SK-N-SH treated with all-trans-retinoic acid at 6 μM for 48 hours (cell line): Measurements from ENCODE around the gene CBX8.
A peak's percentile ranks its signal among the peaks of the same experiment; 100 is the strongest.

ENCODE experiments used
- ATAC-seq: fragments of 200-7000 bp; cut with Tn5 transposase; 3 replicates; pipeline ENCODE4 v1.9.1; 2020; ENCODE audit warnings: mild to moderate bottlenecking, moderate library complexity
- ARNTL ChIP-seq: fragments of 450-650 bp; formaldehyde crosslinking; IDR thresholded peaks from 2 replicates; pipeline ENCODE4 v1.5.0; 2020; ENCODE audit warnings: low read depth, mild to moderate bottlenecking, moderate library complexity, borderline replicate concordance
- CREB5 ChIP-seq: fragments of 250-450 bp; sonication (Bioruptor Pico); IDR thresholded peaks from 2 replicates; pipeline ENCODE4 v1.5.1; 2020; ENCODE audit warnings: low read depth, mild to moderate bottlenecking, moderate library complexity
- CSRNP3 ChIP-seq: fragments of 250-450 bp; sonication (Bioruptor Pico); IDR thresholded peaks from 2 replicates; pipeline ENCODE4 v1.5.1; 2021; ENCODE audit warnings: mild to moderate bottlenecking, moderate library complexity
- ESRRG ChIP-seq: fragments of 250-450 bp; sonication (Bioruptor Pico); IDR thresholded peaks from 2 replicates; pipeline ENCODE4 v1.6.1; 2021; ENCODE audit warnings: mild to moderate bottlenecking
- GLIS3 ChIP-seq: fragments of 250-450 bp; sonication (Bioruptor Pico); IDR thresholded peaks from 2 replicates; pipeline ENCODE4 v1.5.0; 2020; ENCODE audit warnings: mild to moderate bottlenecking, moderate library complexity
- ISL1 ChIP-seq: fragments of 250-450 bp; sonication (Bioruptor Pico); IDR thresholded peaks from 2 replicates; pipeline ENCODE4 v2.1.2; 2022; ENCODE audit warnings: mild to moderate bottlenecking, moderate library complexity
- PATZ1 ChIP-seq: fragments of 250-450 bp; sonication (Bioruptor Pico); IDR thresholded peaks from 2 replicates; pipeline ENCODE4 v1.8.0; 2020; ENCODE audit warnings: mild to moderate bottlenecking, moderate library complexity, borderline replicate concordance
- POU6F1 ChIP-seq: fragments of 250-450 bp; sonication (Bioruptor Pico); IDR thresholded peaks from 2 replicates; pipeline ENCODE4 v1.8.0; 2021; ENCODE audit warnings: low read depth, mild to moderate bottlenecking, moderate library complexity, borderline replicate concordance
- PPARA ChIP-seq: fragments of 250-450 bp; sonication (Bioruptor Pico); IDR thresholded peaks from 2 replicates; pipeline ENCODE4 v1.5.0; 2020; ENCODE audit warnings: mild to moderate bottlenecking, borderline replicate concordance
- RARB ChIP-seq: fragments of 250-450 bp; sonication (Bioruptor Pico); IDR thresholded peaks from 2 replicates; pipeline ENCODE4 v1.8.0; 2021; ENCODE audit warnings: mild to moderate bottlenecking, moderate library complexity
- SNAI2 ChIP-seq: fragments of 250-450 bp; sonication (Bioruptor Pico); IDR thresholded peaks from 2 replicates; pipeline ENCODE4 v1.5.0; 2020; ENCODE audit warnings: mild to moderate bottlenecking, moderate library complexity
- TCF4 ChIP-seq: fragments of 250-450 bp; sonication (Bioruptor Pico); IDR thresholded peaks from 2 replicates; pipeline ENCODE4 v1.8.0; 2021; ENCODE audit warnings: mild to moderate bottlenecking, moderate library complexity, borderline replicate concordance
- TSHZ2 ChIP-seq: fragments of 250-450 bp; sonication (Bioruptor Pico); IDR thresholded peaks from 2 replicates; pipeline ENCODE4 v1.5.0; 2020; ENCODE audit warnings: mild to moderate bottlenecking, moderate library complexity
- ZC3H10 ChIP-seq: fragments of 250-450 bp; sonication (Bioruptor Pico); IDR thresholded peaks from 2 replicates; pipeline ENCODE4 v1.5.1; 2021; ENCODE audit warnings: mild to moderate bottlenecking, moderate library complexity
- ZFP30 ChIP-seq: fragments of 450-650 bp; formaldehyde crosslinking; IDR thresholded peaks from 2 replicates; pipeline ENCODE4 v1.5.0; 2022; ENCODE audit warnings: mild to moderate bottlenecking, moderate library complexity
- ZNF565 ChIP-seq: fragments of 450-650 bp; formaldehyde crosslinking; conservative IDR thresholded peaks from 2 replicates; pipeline ENCODE4 v1.5.0; 2020; ENCODE audit warnings: low read depth, mild to moderate bottlenecking, moderate library complexity
- ZNF70 ChIP-seq: fragments of 450-650 bp; formaldehyde crosslinking; IDR thresholded peaks from 2 replicates; pipeline ENCODE4 v1.5.0; 2020; ENCODE audit warnings: mild to moderate bottlenecking, moderate library complexity
- ZNF8 ChIP-seq: fragments of 450-650 bp; formaldehyde crosslinking; IDR thresholded peaks from 2 replicates; pipeline ENCODE4 v1.5.0; 2020; ENCODE audit warnings: mild to moderate bottlenecking, moderate library complexity

CBX8 gene

GRCh38 chr17:79777894-79778503 is 18.9 kb downstream of the CBX8 start, which contains the start of gene CBX2:
CBX2 (plus strand) TSS chr17:79778148; CDS start chr17:79778236, 88 bp downstream.
- no peak for TF ChIP-seq POU6F1
- TF ChIP-seq ESRRG (CRISPR knock-in tag): no peak
- TF ChIP-seq TSHZ2: no peak
- no peak for TF ChIP-seq CSRNP3
- TF ChIP-seq GLIS3 (CRISPR knock-in tag): no peak

DNA sequence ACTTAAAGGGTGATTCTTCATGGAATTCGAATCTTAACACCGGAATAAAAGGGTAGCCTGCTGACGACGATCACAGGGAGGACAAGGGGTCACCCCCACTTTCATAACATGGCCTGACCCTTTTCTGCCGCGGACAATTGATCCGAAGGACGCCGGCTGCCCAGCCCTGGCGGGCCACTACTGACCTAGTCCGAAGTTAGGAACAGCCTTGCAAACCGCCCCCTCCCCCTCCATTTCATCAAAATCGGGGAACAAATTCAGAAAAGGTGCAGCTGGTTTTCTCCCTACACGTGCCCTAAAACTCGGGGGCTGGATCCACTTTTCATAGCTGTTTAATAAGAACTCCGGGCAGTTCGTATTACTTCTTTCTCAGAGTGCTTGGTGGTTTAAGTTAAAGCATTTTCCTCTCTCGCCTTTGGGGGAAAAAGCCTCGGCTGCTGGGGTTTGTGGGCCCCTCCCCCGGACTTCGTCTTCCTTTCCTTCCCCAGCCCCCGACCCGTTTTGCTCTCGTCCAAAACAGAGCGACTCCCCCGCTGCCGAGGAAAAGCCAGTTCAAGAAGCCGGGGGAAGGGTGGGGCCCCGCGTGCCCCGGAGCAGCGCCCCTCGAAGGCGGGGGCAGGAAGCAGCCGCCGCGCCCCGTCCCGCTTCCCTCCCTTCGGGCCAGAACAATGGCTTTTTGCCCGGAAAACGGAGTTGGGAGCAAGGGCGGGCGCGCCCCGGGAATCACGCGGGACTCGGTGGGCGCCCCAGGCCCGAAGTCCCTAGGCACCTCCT is 19.6 kb downstream of the CBX8 start:
- ATAC-seq: peak; percentile 67
- TF ChIP-seq GLIS3 (CRISPR knock-in tag): peak; percentile 31; the same call in 1 of the 2 replicates
- no peak for TF ChIP-seq ZNF565 (CRISPR knock-in tag)
- no peak for TF ChIP-seq ZFP30 (CRISPR knock-in tag)
- no peak for TF ChIP-seq PPARA
- TF ChIP-seq ISL1 (CRISPR knock-in tag): no peak
- TF ChIP-seq RARB (CRISPR knock-in tag): no peak
- peak; percentile 50; the same call in 1 of the 2 replicates for TF ChIP-seq TSHZ2
- 0 out of 2 replicates have a peak, but pooled peaks have one; percentile 45 for TF ChIP-seq ARNTL
- TF ChIP-seq PATZ1: peak; percentile 89; the same call in 1 of the 2 replicates
- TF ChIP-seq CREB5 (CRISPR knock-in tag): no peak
- TF ChIP-seq TCF4 (CRISPR knock-in tag): no peak
- TF ChIP-seq SNAI2 (CRISPR knock-in tag): no peak
- no peak for TF ChIP-seq ZC3H10 (CRISPR knock-in tag)
- TF ChIP-seq ESRRG (CRISPR knock-in tag): no peak
- no peak; the same call in 1 of the 2 replicates for TF ChIP-seq ZNF8 (CRISPR knock-in tag)
- no peak for TF ChIP-seq ZNF70

More at GRCh38 chr17:79777894-79778503, 18.9 kb downstream of the CBX8 start, which contains the start of gene CBX2:
- ATAC-seq: peak; percentile 64
